ENCODE data around the gene FAH. TPM values are rescaled to one million over a fixed set of nuclear protein-coding genes. Genes with fewer than 3 reads are reported as not detected.

The FAH gene
- total RNA-seq, 1 donor: 38.1 TPM

GRCh38 chr15:80217327-80217900, 64.6 kb downstream of the FAH start:
- TF ChIP-seq CTCF (IDR thresholded peaks at IDR 0.05; ENCODE audit: insufficient read depth, low read length): no peak
- no peak overlapping the region for H3K4me3 ChIP-seq (ENCODE audit: low read depth, low read length)
- no peak for DNase-seq (ENCODE audit: low read depth)

GRCh38 chr15:80219955-80220354, 67.2 kb downstream of the FAH start:
- H3K4me3 ChIP-seq (ENCODE audit: low read depth, low read length): no peak overlapping the region
- DNase-seq (ENCODE audit: low read depth): no peak

GRCh38 chr15:80228959-80229610, 76.3 kb downstream of the FAH start:
- no peak for TF ChIP-seq CTCF (IDR thresholded peaks at IDR 0.05; ENCODE audit: insufficient read depth, low read length)
- no peak overlapping the region for H3K4me3 ChIP-seq (ENCODE audit: low read depth, low read length)
- DNase-seq (ENCODE audit: low read depth): peak; percentile 25

More at GRCh38 chr15:80219955-80220354, 67.2 kb downstream of the FAH start:
- TF ChIP-seq CTCF (IDR thresholded peaks at IDR 0.05; ENCODE audit: insufficient read depth, low read length): no peak

- no peak for DNase-seq (ENCODE audit: low read depth)
- TF ChIP-seq CTCF (IDR thresholded peaks at IDR 0.05; ENCODE audit: insufficient read depth, low read length): no peak
- H3K4me3 ChIP-seq (ENCODE audit: low read depth, low read length): no peak overlapping the region
These were observed 78.6 kb downstream of the FAH start for GRCh38 chr15:80231371-80231770.

- TF ChIP-seq CTCF (IDR thresholded peaks at IDR 0.05; ENCODE audit: insufficient read depth, low read length): no peak
- no peak for DNase-seq (ENCODE audit: low read depth)
These were observed 80.8 kb downstream of the FAH start for GRCh38 chr15:80233581-80233980.

GRCh38 chr15:80234883-80235282, 82.1 kb downstream of the FAH start:
- H3K4me3 ChIP-seq (ENCODE audit: low read depth, low read length): no peak overlapping the region
- DNase-seq (ENCODE audit: low read depth): peak; percentile 32

More at GRCh38 chr15:80233581-80233980, 80.8 kb downstream of the FAH start:
- no peak overlapping the region for H3K4me3 ChIP-seq (ENCODE audit: low read depth, low read length)

More at GRCh38 chr15:80234883-80235282, 82.1 kb downstream of the FAH start:
- TF ChIP-seq CTCF (IDR thresholded peaks at IDR 0.05; ENCODE audit: insufficient read depth, low read length): peak; percentile 45

Other genes starting within 250 kb of the FAH start
- 0.81 TPM in 1 of 2 replicates, not detected in the other for gene BCL2A1, start 181.8 kb upstream of the FAH start, total RNA-seq (ENCODE audit: low replicate concordance)
- gene ZFAND6, start 93.3 kb upstream of the FAH start, total RNA-seq (ENCODE audit: low replicate concordance): 27.2 and 125 TPM in 2 replicates
- gene CTXND1, start 99.2 kb downstream of the FAH start, total RNA-seq (ENCODE audit: low replicate concordance): not detected in 2 replicates